GM10266 (cell line): ENCODE results near the gene CRMP1.

ENCODE experiments used
- DNase-seq: peaks from one replicate; pipeline ENCODE4 v3.0.0; 2012; ENCODE audit errors: extremely low spot score
- TF ChIP-seq, protein P1 (sequence below): IDR thresholded peaks from 2 replicates; pipeline ENCODE4 v1.5.1; 2012; ENCODE audit warnings: mild to moderate bottlenecking, low read depth; ENCODE audit not compliant: control insufficient read depth, insufficient read depth; ENCODE audit errors: missing control alignments

Gene CRMP1

DNA sequence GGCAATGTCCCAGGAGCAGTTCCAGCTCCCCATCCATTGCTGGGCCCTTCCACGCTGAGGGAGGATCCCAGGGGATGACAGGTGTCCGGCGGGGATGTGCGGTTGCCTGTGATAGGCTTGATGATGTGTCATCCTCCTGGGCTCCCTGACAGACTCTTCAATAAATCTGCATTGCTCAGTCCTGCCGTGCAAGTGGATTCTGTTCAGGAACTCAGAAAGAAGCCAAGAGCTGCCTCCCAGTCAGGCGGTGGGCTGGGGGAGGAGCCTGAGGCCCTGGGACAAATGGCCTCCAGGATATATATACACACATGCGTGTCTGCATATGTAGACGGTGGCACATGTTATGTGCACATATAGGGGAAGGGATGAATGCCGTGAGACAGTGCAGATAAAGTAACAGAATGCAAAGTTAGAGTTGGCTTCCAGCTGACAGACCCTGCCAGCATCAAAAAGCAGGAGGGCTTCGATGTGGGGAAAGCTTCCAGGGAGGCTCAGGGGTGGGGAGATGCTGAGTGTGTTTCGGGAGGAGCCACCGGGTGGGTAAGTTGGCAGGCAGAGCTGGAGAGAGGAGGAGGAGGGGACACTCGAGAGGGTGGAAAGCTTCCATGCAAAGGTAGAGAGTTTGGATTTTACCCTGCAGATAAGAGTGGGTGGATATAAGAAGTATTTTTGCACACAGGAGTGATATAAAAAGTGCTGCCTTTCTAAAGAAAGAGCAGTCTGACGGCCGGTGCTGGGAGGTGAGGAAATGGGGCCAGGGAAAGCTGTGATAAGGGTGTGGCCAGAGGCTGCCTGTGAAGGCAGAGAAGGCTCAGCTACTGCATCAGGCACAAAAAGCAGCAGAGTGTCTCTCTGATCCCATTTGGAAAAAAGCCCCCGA, 28.5 kb upstream of the CRMP1 start:
- DNase-seq, result no peak
- TF ChIP-seq, protein P1, sequence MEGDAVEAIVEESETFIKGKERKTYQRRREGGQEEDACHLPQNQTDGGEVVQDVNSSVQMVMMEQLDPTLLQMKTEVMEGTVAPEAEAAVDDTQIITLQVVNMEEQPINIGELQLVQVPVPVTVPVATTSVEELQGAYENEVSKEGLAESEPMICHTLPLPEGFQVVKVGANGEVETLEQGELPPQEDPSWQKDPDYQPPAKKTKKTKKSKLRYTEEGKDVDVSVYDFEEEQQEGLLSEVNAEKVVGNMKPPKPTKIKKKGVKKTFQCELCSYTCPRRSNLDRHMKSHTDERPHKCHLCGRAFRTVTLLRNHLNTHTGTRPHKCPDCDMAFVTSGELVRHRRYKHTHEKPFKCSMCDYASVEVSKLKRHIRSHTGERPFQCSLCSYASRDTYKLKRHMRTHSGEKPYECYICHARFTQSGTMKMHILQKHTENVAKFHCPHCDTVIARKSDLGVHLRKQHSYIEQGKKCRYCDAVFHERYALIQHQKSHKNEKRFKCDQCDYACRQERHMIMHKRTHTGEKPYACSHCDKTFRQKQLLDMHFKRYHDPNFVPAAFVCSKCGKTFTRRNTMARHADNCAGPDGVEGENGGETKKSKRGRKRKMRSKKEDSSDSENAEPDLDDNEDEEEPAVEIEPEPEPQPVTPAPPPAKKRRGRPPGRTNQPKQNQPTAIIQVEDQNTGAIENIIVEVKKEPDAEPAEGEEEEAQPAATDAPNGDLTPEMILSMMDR, result no peak

DNA sequence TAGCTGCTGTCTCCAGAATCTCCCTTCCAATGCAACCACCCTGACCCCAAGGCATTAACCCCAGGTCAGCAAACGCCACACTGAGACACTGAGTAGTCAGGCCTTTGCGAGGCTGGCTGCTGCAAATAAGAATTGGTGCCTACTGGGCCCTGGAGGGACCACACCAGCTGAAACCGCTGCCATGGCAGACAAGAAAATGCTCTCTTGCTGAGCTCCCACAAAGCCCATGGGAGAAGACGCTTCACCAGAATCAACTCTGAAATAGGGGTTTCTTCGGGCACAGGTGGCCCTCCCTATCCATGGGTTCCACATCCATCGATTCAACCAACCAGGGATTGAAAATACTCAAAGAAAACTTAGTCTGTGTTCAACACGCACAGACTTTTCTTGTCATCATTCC, 26.7 kb upstream of the CRMP1 start:
- DNase-seq, result no peak
- TF ChIP-seq, protein P1, result no peak

DNA sequence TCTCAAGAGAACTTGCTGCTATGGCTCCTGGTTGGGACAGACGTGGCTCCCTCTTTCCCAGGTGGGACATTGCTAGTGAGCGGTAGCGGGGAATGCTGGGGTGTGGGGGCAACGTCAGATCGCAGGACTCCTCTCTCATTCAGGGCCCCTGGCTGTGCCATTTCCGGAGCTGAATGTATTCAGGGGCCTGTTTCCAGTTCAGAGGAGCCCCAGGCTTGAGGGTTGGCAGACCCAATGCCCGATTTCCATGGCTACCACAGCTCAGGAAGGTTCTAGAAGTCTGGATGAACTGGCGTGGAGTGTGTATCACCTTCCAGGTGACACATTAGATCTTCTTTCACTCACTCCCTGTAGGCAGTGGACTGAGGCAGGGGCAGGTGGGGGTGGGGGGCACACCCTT, 26.2 kb upstream of the CRMP1 start:
- TF ChIP-seq, protein P1, result no peak
- DNase-seq, result no peak

DNA sequence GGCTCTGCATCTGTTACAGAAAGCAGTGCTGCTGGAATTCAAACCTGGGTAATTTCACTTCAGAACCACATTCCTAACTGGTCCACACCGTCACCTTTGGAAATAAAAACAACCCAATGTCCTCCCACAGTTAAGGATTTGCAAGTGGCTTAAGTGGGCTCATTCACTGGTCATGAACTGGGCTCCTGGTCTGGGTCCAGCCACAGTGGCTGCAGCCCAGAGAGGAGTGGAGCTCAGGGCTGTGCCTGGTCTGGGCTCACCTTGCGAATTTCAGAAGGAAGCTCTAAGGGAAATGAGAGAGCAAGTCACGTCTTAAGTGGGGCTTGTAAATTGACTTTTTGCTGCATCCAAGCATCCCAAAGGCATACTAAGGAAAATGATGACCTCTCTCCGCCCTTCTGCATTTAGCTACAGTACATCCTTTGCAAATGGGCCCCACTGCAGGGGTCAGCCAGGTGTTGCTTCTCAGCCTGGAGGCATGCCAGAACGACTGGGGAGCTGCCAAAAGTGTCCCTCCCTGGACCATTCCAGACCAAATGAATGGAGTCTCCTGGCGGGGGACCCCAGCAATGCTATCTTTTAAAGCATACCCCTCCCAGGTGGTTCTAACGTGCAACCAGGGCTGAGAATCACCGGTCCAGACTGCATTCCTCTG, 25.6 kb upstream of the CRMP1 start:
- TF ChIP-seq, protein P1, result no peak
- DNase-seq, result no peak

DNA sequence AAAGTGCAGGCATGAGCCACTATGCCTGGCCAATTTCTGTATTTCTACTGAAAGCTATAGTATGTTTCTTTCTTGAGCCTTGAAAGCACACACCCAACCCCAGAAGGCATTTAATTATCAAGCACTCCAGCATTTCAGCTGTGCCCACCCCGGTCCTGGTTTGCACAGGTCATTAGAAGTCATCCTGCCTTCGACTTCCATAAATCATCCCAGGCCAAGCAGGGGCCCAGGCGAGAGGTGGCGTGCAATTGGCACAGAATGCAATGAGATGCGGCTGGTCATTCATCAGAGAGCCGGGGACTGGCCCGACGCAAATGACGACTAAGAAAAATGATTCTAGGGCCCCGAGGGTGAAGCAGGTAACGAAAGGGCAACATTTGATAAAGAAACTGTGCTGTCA, 24.8 kb upstream of the CRMP1 start:
- DNase-seq, result no peak
- TF ChIP-seq, protein P1, result no peak

DNA sequence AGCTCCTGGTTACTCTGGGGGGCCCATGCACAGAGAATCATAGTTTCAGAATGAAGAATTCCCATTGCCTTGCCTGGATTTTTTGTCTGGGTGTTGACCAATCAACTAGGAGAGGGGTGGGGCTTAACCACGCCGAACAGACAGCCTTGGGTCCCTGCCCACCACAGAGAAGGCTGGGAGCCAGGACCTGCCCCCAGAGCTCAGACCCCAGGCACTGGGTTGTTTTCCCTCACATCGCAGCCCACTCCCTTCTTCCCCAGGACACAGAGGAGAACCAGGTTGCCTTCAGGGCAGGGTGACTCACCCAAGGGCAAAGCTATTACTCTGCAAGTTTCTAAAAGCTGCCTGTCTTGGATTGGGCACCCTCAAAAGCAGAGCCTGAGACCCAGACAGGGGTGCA, 23.3 kb upstream of the CRMP1 start:
- TF ChIP-seq, protein P1, result no peak
- DNase-seq, result no peak

DNA sequence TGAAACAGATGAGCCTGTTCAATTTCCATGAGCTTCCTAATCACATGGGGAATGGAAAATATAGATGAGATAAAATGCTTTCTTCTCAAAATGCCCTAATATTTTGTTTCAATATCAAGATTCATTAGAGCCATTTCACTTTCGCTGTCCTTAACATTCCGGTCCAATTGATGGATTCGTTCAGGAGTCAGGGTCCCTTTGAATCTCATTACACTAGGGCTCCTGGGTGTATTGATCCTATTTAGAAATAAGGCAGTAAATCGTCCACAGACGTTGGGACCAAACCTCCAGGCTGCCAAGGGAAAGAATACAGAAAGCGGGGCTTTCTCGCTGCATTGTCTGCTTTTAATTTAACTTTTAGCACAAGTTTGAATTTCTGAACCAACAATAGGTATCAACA, 20.6 kb upstream of the CRMP1 start:
- DNase-seq, result no peak
- TF ChIP-seq, protein P1, result no peak
